GM23248 (cell line): ENCODE measurements around the gene TRDMT1.
A peak's percentile ranks its signal among the peaks of the same experiment; 100 is the strongest.

Experiments
- EZH2 ChIP-seq: fragments of 200-600 bp; sonication (generic); IDR thresholded peaks from 2 replicates; pipeline ENCODE4 v1.6.1; 2018; ENCODE audit warnings: antibody characterized with exemption, mild to moderate bottlenecking; ENCODE audit not compliant: insufficient read depth, poor library complexity, severe bottlenecking
- EZH2phosphoT487 ChIP-seq: fragments of 200-600 bp; sonication (generic); IDR thresholded peaks from 2 replicates; pipeline ENCODE4 v1.6.1; 2018; ENCODE audit warnings: antibody characterized with exemption, moderate library complexity, mild to moderate bottlenecking, low read depth; ENCODE audit not compliant: insufficient read depth

DNA sequence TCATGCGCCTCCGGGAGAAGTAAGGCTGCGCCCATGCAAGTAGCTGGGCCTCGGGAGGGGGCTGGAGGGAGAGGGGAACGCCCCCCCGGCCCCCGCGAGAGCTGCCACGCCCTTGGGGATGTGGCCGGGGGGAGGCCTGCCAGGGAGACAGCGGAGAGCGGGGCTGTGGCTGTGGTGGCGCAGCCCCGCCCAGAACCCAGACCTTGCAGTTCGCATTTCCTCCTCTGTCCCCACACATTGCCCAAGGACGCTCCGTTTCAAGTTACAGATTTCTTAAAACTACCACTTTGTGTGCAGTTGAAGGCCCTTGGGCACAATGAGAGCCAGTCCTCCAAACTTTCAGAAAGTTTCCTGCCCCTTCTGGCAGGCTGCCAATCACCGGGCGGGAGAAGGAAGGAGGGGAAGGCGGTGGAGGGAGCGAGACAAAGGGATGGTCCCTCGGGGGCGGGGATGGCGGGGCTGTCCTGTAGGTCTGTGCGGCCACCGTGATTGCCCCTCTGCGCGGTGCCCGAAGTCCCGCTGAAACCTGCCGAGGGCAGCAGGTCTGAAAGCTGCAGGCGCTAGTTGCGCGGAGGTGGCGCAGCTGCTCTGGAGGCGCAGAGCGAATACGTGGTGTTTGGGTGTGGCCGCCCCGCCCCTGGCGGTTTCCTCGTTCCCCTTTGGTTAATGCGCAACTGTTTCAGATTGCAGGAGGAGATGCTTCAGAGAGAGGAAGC, 28.7 kb upstream of the TRDMT1 start:
- TF ChIP-seq EZH2phosphoT487 (peak; percentile 60; the same call in 1 of the 2 replicates), EZH2 (no peak)
